HEK293T (cell line): ENCODE measurements around the gene ATXN8OS.
A peak's percentile ranks its signal among the peaks of the same experiment; 100 is the strongest.

Experiments used
- CTCF ChIA-PET: fragments of 350-600 bp; formaldehyde crosslinking; extraction: SDS; loops from one replicate; lab custom pipeline; 2021; ENCODE audit warnings: antibody characterized with exemption, inconsistent platforms; lab: Yijun Ruan, JAX
- POLR2A ChIA-PET: fragments of 350-600 bp; formaldehyde crosslinking; extraction: SDS; loops from one replicate; lab custom pipeline; 2020; ENCODE audit warnings: antibody characterized with exemption, inconsistent platforms; lab: Yijun Ruan, JAX
- DNase-seq: peaks from one replicate; pipeline ENCODE4 v3.0.0; 2012; ENCODE audit warnings: mixed read lengths; ENCODE audit errors: extremely low spot score
- ARNT ChIP-seq: fragments of 450-650 bp; IDR thresholded peaks from 2 replicates; pipeline ENCODE4 v1.6.1; 2017; ENCODE audit warnings: mild to moderate bottlenecking
- BHLHE40 ChIP-seq: fragments of 450-650 bp; IDR thresholded peaks from 2 replicates; pipeline ENCODE4 v1.6.1; 2016; ENCODE audit warnings: mild to moderate bottlenecking, moderate library complexity, borderline replicate concordance
- CTBP1 ChIP-seq: fragments of 450-650 bp; IDR thresholded peaks from 2 replicates; pipeline ENCODE4 v1.6.1; 2016; ENCODE audit warnings: borderline replicate concordance
- ELF4 ChIP-seq: fragments of 450-650 bp; IDR thresholded peaks from 2 replicates; pipeline ENCODE4 v1.6.1; 2017; ENCODE audit warnings: antibody characterized with exemption
- FOXA1 ChIP-seq: fragments of 450-650 bp; IDR thresholded peaks from 2 replicates; pipeline ENCODE4 v1.6.1; 2016; ENCODE audit warnings: mild to moderate bottlenecking
- FOXK2 ChIP-seq: fragments of 450-650 bp; IDR thresholded peaks from 2 replicates; pipeline ENCODE4 v1.6.1; 2016; ENCODE audit warnings: mild to moderate bottlenecking
- FOXM1 ChIP-seq: fragments of 450-650 bp; IDR thresholded peaks from 2 replicates; pipeline ENCODE4 v1.6.1; 2017; ENCODE audit warnings: mild to moderate bottlenecking, borderline replicate concordance
- HDGF ChIP-seq: fragments of 450-650 bp; IDR thresholded peaks from 2 replicates; pipeline ENCODE4 v1.6.1; 2017; ENCODE audit warnings: antibody characterized with exemption, borderline replicate concordance
- L3MBTL2 ChIP-seq: fragments of 450-650 bp; conservative IDR thresholded peaks from 2 replicates; pipeline ENCODE4 v1.6.1; 2016; ENCODE audit warnings: mild to moderate bottlenecking
- LEF1 ChIP-seq: fragments of 450-650 bp; IDR thresholded peaks from 2 replicates; pipeline ENCODE4 v1.6.1; 2017; ENCODE audit warnings: mild to moderate bottlenecking, borderline replicate concordance
- NFRKB ChIP-seq: fragments of 450-650 bp; IDR thresholded peaks from 2 replicates; pipeline ENCODE4 v1.6.1; 2016; ENCODE audit warnings: mild to moderate bottlenecking, moderate library complexity
- PKNOX1 ChIP-seq: fragments of 450-650 bp; IDR thresholded peaks from 2 replicates; pipeline ENCODE4 v1.6.1; 2016
- SP1 ChIP-seq: fragments of 450-650 bp; IDR thresholded peaks from 2 replicates; pipeline ENCODE4 v1.6.1; 2017
- SUZ12 ChIP-seq: fragments of 450-650 bp; IDR thresholded peaks from 2 replicates; pipeline ENCODE4 v1.6.1; 2016; ENCODE audit warnings: mild to moderate bottlenecking
- TARDBP ChIP-seq: fragments of 450-650 bp; IDR thresholded peaks from 2 replicates; pipeline ENCODE4 v1.6.1; 2016
- ZNF384 ChIP-seq: fragments of 450-650 bp; IDR thresholded peaks from 2 replicates; pipeline ENCODE4 v1.6.1; 2016

Gene ATXN8OS

GRCh38 chr13:70107498-70108281, at the start of gene ATXN8OS:
Gene ATXN8OS (plus strand): TSS chr13:70107826.
- CTCF ChIA-PET: interaction anchor here (1.9 kb wide), 1 partner anchor 9 kb away, joined by 5 read pairs; no protein-coding TSS in a partner anchor

GRCh38 chr13:70080012-70080411, 27.6 kb upstream of the ATXN8OS start:
- DNase-seq: no peak
- POLR2A ChIA-PET: no interaction called here

More at GRCh38 chr13:70107498-70108281, at the start of gene ATXN8OS:
- POLR2A ChIA-PET: no interaction called here
- no peak for DNase-seq
- TF ChIP-seq NFRKB (no peak), BHLHE40 (no peak), TARDBP (no peak), LEF1 (no peak), PKNOX1 (no peak), SP1 (no peak), ELF4 (no peak), SUZ12 (no peak), ARNT (no peak)

GRCh38 chr13:70087247-70087646, 20.4 kb upstream of the ATXN8OS start:
- DNase-seq: no peak
- CTCF ChIA-PET: no interaction called here
- POLR2A ChIA-PET: no interaction called here
- TF ChIP-seq LEF1 (no peak), PKNOX1 (no peak), BHLHE40 (no peak), CTBP1 (no peak), ZNF384 (no peak), HDGF (no peak), FOXM1 (no peak), SP1 (no peak), L3MBTL2 (no peak), FOXK2 (no peak), FOXA1 (no peak), SUZ12 (no peak), TARDBP (no peak), ARNT (no peak), NFRKB (no peak), ELF4 (no peak)

More at GRCh38 chr13:70080012-70080411, 27.6 kb upstream of the ATXN8OS start:
- CTCF ChIA-PET: no interaction called here
- no peak for TF ChIP-seq HDGF

- TF ChIP-seq SP1: no peak
- no peak for TF ChIP-seq NFRKB
- no peak for TF ChIP-seq PKNOX1
- TF ChIP-seq CTBP1: no peak
- no peak for TF ChIP-seq L3MBTL2
- TF ChIP-seq ZNF384: no peak
- TF ChIP-seq BHLHE40: no peak
- no peak for TF ChIP-seq FOXK2
- TF ChIP-seq FOXM1: no peak
- no peak for TF ChIP-seq ELF4
- no peak for TF ChIP-seq HDGF
- CTCF ChIA-PET: interaction anchor here (0.7 kb wide), 1 partner anchor 81 kb away, joined by 3 read pairs; no protein-coding TSS in a partner anchor
- no peak for DNase-seq
- POLR2A ChIA-PET: no interaction called here
These were observed 18.7 kb upstream of the ATXN8OS start for GRCh38 chr13:70088926-70089325.

GRCh38 chr13:70090036-70090723, 17.4 kb upstream of the ATXN8OS start:
- no peak for TF ChIP-seq ELF4
- TF ChIP-seq PKNOX1: peak; percentile 77
- DNase-seq: no peak
- POLR2A ChIA-PET: no interaction called here
- CTCF ChIA-PET: no interaction called here

- DNase-seq: no peak
- POLR2A ChIA-PET: no interaction called here
- CTCF ChIA-PET: interaction anchor here (0.6 to 1.5 kb wide), 4 partner anchors 8 to 212 kb away, joined by 3 to 5 read pairs (median 4); partner anchors contain the start of gene ATXN8OS
- no peak for TF ChIP-seq ARNT
- no peak for TF ChIP-seq LEF1
- TF ChIP-seq ZNF384: peak; percentile 78; the same call in 1 of the 2 replicates
- TF ChIP-seq FOXM1: no peak
- no peak for TF ChIP-seq FOXA1
These were observed 9.0 kb upstream of the ATXN8OS start for GRCh38 chr13:70098669-70099068.
